ENCODE measurements around the gene SCP2D1. TPM values are rescaled to one million over a fixed set of nuclear protein-coding genes. Genes with fewer than 3 reads are reported as not detected.

Gene SCP2D1
- total and polyA plus RNA-seq, 2 experiments from 2014 or later: not detected

- no peaks in the 10 kb centered on the region for H4K20me1 ChIP-seq (replicated peaks; ENCODE audit: insufficient read depth)
- H3K4me2 ChIP-seq: no peak overlapping the region
- H3K4me3 Mint-ChIP-seq: no peak overlapping the region
- TF ChIP-seq REST (IDR thresholded peaks at IDR 0.05; ENCODE audit: unreplicated experiment): no peak
- no peak for TF ChIP-seq CTCF (conservative IDR thresholded peaks at IDR 0.05; ENCODE audit: low read depth in 2 of 2)
- TF ChIP-seq JUNB (IDR thresholded peaks at IDR 0.05; ENCODE audit: unreplicated experiment): no peak
- TF ChIP-seq POLR2AphosphoS5 (IDR thresholded peaks at IDR 0.05; ENCODE audit: low read depth): no peak
- TF ChIP-seq ZNF331 (CRISPR knock-in tag; IDR thresholded peaks at IDR 0.05; ENCODE audit: low read depth): no peak
- TF ChIP-seq STAT1 (IDR thresholded peaks at IDR 0.05; ENCODE audit: unreplicated experiment): no peak
- TF ChIP-seq NANOG (IDR thresholded peaks at IDR 0.05; ENCODE audit: borderline replicate concordance): no peak
- TF ChIP-seq ZNF462 (CRISPR knock-in tag; IDR thresholded peaks at IDR 0.05): no peak
- TF ChIP-seq EZH2 (IDR thresholded peaks at IDR 0.05; ENCODE audit: low read depth, unreplicated experiment): no peak
- TF ChIP-seq EZH2phosphoT487 (IDR thresholded peaks at IDR 0.05; ENCODE audit: unreplicated experiment): no peak
- no peak for TF ChIP-seq ETS1 (IDR thresholded peaks at IDR 0.05)
- TF ChIP-seq CREB1 (CRISPR knock-in tag; IDR thresholded peaks at IDR 0.05; ENCODE audit: low read depth): no peak
- no peak for TF ChIP-seq ZNF114 (CRISPR knock-in tag; IDR thresholded peaks at IDR 0.05)
- no peak overlapping the region for H3K4me3 ChIP-seq
- ATAC-seq: no peak
- H3K27me3 ChIP-seq (ENCODE audit: insufficient read depth): no peaks in the 10 kb centered on the region
- H3K27ac Mint-ChIP-seq: no peak overlapping the region; the same call in 1 of the 2 replicates
- no peaks in the 10 kb centered on the region for H3K36me3 ChIP-seq (ENCODE audit: insufficient read depth)
- no peaks in the 10 kb centered on the region for H3K36me3 Mint-ChIP-seq (ENCODE audit: low read depth)
- H3K4me1 Mint-ChIP-seq: peaks cover 8% of the 10 kb centered on the region; the same call in 2 of the 3 replicates
- 0 out of 2 replicates have a peak, but pooled peaks cover 3% of the 10 kb centered on the region for H3K9me2 ChIP-seq (ENCODE audit: insufficient read depth)
- peaks cover 2% of the 10 kb centered on the region for H3K27me3 Mint-ChIP-seq (ENCODE audit: insufficient read depth, low read depth, poor library complexity)
- H3F3A ChIP-seq (replicated peaks; ENCODE audit: low read depth): no peaks in the 10 kb centered on the region
- H2AFZ ChIP-seq: no peak overlapping the region
- H3K9me3 Mint-ChIP-seq: no peaks in the 10 kb centered on the region; the same call in 2 of the 3 replicates
- no peaks in the 10 kb centered on the region for H3K79me2 ChIP-seq (replicated peaks; ENCODE audit: insufficient read depth)
- no peaks in the 10 kb centered on the region for H3K4me1 ChIP-seq (ENCODE audit: insufficient read depth)
- no peak for DNase-seq (ENCODE audit: low spot score)
- no peak overlapping the region for H3K27ac ChIP-seq (ENCODE audit: low read depth)
Observed at GRCh38 chr20:18822832-18823231, 9.2 kb downstream of the SCP2D1 start.

Measured in GM23338 (cell line).